Bronchial epithelial cell (primary cell): ENCODE data around the gene EPB41L3. TPM values are rescaled to one million over a fixed set of nuclear protein-coding genes. Genes with fewer than 3 reads are reported as not detected.

Experiments used
- DNase-seq: peaks from one replicate; pipeline ENCODE4 v3.0.0-alpha.2; 2010; ENCODE audit warnings: low read depth
- FAIRE-seq: peaks from 2 replicates; lab custom pipeline; 2011; peaks lifted over from hg19 to GRCh38; lab: Jason Lieb, UNC
- H3K27me3 ChIP-seq: 2 replicates; pipeline ENCODE4 v1.5.1; 2011; ENCODE audit warnings: low read length; ENCODE audit not compliant: control insufficient read depth, insufficient read depth
- H3K36me3 ChIP-seq: 2 replicates; pipeline ENCODE4 v1.5.1; 2011; ENCODE audit warnings: low read length; ENCODE audit not compliant: control insufficient read depth, insufficient read depth
- H3K4me3 ChIP-seq: 2 replicates; pipeline ENCODE4 v1.5.1; 2011; ENCODE audit warnings: mild to moderate bottlenecking, low read depth, low read length, control low read depth
- total RNA-seq: library from RNA; depleted of rRNA; stranded (reverse); fragments of >200 nt; gene quantifications from 2 replicates; pipeline ENCODE4 v1.2.1, GENCODE V29; 2014
- TF ChIP-seq, protein P1 (sequence below): IDR thresholded peaks from 2 replicates; pipeline ENCODE4 v1.5.1; 2011; ENCODE audit warnings: mild to moderate bottlenecking, moderate library complexity, low read length, control low read depth, inconsistent platforms; ENCODE audit not compliant: insufficient read depth, severe bottlenecking

The EPB41L3 gene
- total RNA-seq: 0.53 and 7.4 TPM in 2 replicates

DNA sequence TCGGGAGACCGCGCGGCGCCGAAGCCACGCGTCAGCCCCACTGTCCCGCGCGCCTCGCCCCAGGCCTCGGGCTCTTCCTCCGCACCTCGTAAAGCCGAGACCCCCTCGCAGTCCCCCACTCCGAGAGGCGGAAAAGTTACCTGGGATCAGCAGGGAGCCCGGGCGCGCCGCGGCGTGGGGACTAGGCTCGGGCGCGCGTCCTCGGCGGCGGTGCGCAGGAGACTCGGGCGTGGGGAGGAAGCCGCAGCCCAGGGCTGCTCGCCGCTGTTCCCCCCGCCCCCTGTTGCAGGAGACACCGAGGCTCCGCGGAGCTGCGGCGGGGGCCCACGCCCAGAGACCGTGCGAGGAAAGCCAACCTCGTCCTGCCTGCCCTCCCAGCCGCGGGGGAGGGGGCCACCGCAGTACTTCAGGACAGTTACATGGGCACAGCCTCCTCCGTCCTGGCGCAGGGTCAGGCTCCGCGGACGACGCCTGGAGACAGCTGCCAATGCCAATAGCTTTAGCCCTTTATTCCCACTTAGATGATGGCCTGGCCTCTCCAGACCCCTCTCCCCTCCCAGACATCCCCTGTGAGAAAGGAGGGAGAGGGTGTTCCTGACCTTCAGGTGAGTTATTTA lies at the start of gene EPB41L3:
TSS of gene EPB41L3 (minus strand) at position 225 of the 617 bp plus-strand sequence. CDS start 54,814 bp downstream, outside the sequence.
- TF ChIP-seq, protein P1, sequence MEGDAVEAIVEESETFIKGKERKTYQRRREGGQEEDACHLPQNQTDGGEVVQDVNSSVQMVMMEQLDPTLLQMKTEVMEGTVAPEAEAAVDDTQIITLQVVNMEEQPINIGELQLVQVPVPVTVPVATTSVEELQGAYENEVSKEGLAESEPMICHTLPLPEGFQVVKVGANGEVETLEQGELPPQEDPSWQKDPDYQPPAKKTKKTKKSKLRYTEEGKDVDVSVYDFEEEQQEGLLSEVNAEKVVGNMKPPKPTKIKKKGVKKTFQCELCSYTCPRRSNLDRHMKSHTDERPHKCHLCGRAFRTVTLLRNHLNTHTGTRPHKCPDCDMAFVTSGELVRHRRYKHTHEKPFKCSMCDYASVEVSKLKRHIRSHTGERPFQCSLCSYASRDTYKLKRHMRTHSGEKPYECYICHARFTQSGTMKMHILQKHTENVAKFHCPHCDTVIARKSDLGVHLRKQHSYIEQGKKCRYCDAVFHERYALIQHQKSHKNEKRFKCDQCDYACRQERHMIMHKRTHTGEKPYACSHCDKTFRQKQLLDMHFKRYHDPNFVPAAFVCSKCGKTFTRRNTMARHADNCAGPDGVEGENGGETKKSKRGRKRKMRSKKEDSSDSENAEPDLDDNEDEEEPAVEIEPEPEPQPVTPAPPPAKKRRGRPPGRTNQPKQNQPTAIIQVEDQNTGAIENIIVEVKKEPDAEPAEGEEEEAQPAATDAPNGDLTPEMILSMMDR: no peak
- Histone ChIP-seq H3K36me3 (no peaks in the 10 kb centered on the region), H3K27me3 (peaks cover 2% of the 10 kb centered on the region), H3K4me3 (no peak within 1 kb of the TSS)
- no peak for FAIRE-seq
- DNase-seq: no peak

DNA sequence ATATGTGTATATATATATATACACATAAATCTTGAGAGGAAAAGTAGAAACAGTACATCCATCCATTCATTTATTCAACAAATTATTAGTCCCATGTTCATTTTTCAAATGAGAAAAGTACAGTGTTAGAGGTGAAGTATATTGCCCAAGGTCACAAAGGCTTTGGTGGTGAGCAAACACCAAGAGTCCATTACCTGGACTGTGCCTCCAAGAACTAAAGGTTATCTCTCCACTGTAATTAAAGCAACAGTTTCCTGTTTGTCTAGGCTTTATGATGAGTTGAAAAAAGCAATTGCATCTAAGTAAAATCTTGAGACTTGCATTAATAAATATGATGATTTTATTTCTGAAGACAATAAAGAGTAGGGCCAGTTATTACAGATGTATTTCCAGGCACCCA lies 44.7 kb upstream of the EPB41L3 start:
- Histone ChIP-seq H3K4me3 (no peak overlapping the region), H3K27me3 (no peaks in the 10 kb centered on the region), H3K36me3 (no peaks in the 10 kb centered on the region)
- no peak for FAIRE-seq
- TF ChIP-seq, protein P1: no peak
- no peak for DNase-seq

DNA sequence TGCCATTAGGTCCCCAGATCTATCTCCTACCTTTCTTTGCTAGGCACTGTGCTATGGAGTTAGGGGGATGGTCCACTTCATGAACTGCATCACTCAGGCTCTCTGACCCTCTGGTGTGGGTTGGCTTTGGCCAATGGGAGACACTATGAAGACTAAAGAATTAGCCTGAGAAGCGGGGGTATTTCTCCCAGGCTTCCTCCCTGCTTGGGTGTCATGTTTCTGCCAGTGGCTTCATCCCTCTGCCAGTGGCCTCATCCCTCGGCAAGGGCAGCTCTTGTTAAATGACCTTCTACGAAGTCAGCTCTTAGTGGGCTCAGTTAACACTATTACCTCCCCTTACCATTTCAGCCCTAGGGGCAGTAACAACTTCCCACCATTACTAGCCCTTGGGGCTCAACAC lies 41.9 kb upstream of the EPB41L3 start:
- TF ChIP-seq, protein P1: no peak
- Histone ChIP-seq H3K27me3 (no peaks in the 10 kb centered on the region), H3K36me3 (no peaks in the 10 kb centered on the region), H3K4me3 (no peak overlapping the region)
- DNase-seq (no peak), FAIRE-seq (no peak)

DNA sequence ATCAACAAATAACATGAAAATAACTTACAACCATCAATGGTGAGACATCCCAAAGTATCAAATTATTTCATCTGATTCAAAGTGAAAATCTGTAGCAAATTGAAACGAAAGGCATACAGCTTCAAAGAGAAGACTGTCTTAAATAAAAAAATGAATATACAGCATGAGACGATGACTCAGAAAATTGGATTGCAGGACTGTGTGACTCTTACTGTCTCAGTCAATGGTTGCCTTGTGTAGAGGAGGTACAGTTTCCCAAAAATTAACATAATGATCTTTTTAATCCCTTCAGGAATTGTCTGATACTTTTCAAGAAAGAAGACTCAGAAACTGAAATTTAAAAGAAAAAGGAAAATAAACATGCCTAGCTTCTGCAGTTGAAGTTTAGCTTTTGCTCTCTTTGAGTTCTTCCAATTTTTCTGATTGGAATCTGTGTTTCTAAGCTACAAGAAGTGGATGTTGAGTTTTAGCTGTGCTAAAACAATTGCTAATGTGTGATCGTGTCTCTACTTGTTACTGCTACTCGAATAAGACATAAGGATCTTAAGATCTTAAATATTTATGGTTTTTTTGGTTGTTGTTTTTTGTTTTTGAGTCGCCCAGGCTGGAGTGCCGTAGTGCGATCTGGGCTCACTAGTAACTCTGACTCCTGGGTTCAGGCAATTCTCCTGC lies 41.1 kb upstream of the EPB41L3 start:
- FAIRE-seq (no peak), DNase-seq (peak; percentile 10)
- Histone ChIP-seq H3K36me3 (no peaks in the 10 kb centered on the region), H3K27me3 (no peaks in the 10 kb centered on the region), H3K4me3 (no peak overlapping the region)
- TF ChIP-seq, protein P1: no peak

DNA sequence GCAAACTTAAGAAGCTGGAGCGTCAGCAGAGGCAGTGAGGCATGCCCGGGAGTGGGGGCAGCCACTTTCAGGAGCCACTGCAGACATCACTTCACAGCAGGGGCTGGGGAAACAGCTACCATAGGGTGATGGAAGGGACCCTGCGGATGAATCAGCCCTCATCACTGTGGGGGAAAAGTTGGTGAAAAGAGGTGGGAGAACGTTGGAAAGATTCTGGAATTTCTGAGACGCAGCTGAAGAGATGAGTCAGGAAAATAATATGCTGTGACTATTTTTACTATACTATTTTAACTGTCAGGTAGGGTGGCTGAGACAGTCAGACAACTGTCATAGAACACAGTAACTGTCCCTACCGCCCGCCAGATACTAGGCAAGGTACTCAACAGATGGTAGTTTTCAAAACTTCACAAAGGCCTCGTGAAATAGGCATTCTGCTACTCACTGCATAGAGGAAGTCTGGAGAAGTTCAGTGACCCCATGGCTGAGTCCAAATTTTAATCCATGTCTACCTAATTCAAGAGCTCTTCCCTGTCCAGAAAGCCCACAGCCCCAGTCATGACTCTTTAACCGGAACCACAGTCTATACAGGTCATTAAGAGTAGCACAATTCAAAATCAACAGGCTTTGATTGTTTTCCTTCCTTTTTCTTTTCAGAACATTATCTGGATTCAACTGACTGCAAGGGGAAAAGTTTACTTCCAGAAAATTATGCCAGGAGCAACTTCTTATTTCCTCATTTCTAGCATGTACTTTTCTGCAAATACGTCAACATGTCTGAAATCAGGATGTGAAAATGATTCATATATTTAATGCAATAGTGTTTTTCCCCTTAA lies 39.3 kb upstream of the EPB41L3 start:
- no peaks in the 10 kb centered on the region for H3K36me3 ChIP-seq
- TF ChIP-seq, protein P1: no peak
- FAIRE-seq (no peak), DNase-seq (no peak)
- H3K27me3 ChIP-seq: no peaks in the 10 kb centered on the region
- H3K4me3 ChIP-seq: no peak overlapping the region
